ENCODE measurements around the gene PIK3R1.
"Not testable (repeated sequence)": the region's sequence is repeated elsewhere in the genome, so short reads cannot be mapped to it uniquely, and the experiment has no call there.

PIK3R1 gene

DNA sequence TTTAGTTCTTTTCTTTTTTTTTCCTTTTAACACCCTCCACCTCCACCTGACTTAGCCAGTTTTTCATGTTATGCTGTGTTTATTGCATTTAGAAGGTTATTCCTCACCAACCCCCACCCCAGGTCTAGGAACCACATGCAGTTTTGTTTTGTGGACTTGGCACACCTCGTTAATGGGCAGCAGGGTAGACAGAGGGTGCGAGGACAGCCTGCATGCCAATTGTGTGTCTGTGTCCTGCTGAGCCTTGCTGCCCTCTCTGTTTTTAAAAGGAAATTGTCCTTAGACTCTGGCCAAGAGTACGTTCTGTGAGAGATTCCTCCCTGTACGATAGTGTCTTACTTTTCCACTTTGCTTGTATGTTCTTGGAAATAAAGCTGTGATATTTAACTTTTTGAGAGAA, 13.9 kb downstream of the PIK3R1 start:
- in situ Hi-C loops (cut with MboI; ENCODE audit: low pct_unique_long_range_greater_than_20kb, low sequenced_read_pairs, unreplicated experiment), result no loop called here
- no peak for DNase-seq (ENCODE audit: low spot score)
- TF ChIP-seq, protein P1, sequence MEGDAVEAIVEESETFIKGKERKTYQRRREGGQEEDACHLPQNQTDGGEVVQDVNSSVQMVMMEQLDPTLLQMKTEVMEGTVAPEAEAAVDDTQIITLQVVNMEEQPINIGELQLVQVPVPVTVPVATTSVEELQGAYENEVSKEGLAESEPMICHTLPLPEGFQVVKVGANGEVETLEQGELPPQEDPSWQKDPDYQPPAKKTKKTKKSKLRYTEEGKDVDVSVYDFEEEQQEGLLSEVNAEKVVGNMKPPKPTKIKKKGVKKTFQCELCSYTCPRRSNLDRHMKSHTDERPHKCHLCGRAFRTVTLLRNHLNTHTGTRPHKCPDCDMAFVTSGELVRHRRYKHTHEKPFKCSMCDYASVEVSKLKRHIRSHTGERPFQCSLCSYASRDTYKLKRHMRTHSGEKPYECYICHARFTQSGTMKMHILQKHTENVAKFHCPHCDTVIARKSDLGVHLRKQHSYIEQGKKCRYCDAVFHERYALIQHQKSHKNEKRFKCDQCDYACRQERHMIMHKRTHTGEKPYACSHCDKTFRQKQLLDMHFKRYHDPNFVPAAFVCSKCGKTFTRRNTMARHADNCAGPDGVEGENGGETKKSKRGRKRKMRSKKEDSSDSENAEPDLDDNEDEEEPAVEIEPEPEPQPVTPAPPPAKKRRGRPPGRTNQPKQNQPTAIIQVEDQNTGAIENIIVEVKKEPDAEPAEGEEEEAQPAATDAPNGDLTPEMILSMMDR (IDR thresholded peaks at IDR 0.05; ENCODE audit: extremely low read depth, insufficient read depth, missing control alignments), result no peak

DNA sequence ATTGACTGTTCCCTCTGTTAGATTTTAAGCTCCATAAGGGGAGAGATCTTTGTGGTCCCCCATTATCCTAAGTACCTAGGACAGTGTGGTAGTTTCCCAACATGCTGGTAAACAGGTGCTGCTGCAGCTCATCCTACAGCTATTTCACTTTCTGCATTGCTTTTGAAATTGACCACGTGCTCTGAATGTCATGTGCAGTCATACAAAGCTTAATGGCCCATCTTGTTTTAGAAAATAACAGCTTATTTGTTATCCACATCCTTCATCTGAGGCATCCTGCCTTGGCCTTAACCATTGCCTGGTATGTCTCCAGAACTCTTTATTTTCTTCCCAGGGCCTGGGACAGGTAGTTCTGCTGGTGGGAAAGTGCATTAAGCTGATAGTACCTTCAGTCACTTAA, 14.7 kb downstream of the PIK3R1 start:
- in situ Hi-C loops (cut with MboI; ENCODE audit: low pct_unique_long_range_greater_than_20kb, low sequenced_read_pairs, unreplicated experiment), result no loop called here
- TF ChIP-seq, protein P1 (IDR thresholded peaks at IDR 0.05; ENCODE audit: extremely low read depth, insufficient read depth, missing control alignments), result no peak
- DNase-seq (ENCODE audit: low spot score), result no peak

DNA sequence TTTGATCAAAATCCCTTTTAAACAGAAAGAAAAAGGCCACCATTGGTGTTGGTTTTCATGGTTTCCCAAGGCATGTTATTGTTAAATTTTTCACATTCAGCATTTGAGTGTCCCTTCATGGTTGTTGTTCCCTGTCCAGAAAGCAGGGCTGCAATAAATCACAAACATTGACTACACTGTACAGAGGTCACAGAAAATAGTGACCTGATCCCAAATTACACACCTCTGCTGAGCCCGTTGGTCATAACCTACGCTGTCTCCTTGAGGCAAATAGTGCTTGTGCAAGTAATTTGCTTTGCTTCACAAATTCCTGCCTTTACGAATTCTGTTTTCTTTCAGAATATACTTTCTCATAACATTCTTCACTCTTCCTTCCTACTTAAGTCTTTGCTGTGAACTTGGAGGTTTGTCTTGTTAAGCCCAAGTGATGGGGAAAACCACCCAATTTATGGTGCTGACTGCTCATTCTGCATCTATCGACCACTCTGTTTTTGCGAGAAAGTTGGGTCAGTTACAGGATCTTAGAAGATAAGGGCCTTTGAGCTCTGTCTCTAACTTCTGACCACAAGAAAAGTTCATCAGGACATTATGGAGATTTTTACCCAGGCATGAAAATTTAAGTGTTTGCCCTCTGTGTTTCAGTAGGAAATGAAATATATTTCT, 16.0 kb downstream of the PIK3R1 start:
- TF ChIP-seq, protein P1 (IDR thresholded peaks at IDR 0.05; ENCODE audit: extremely low read depth, insufficient read depth, missing control alignments), result no peak
- no peak for DNase-seq (ENCODE audit: low spot score)
- in situ Hi-C loops (cut with MboI; ENCODE audit: low pct_unique_long_range_greater_than_20kb, low sequenced_read_pairs, unreplicated experiment), result no loop called here

DNA sequence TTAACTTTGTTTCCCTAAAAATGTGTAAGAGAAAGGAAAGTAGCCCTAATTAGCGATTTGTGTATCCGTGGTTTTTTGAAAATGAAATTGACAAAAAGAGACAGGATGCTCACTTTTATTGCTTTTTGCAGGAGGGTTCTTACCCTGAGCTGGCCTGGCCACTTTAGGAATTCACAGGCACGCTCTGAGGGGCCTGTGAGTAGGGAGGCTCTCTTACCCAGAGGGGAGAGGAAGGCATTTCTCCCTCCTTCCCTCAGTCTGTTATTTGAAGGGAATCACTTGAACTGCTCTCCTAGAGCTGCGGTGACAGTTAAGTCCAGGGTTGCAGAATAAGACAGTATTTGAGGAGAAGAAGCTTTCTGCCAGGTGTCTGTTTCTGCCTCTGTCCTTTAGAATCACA, 16.7 kb downstream of the PIK3R1 start:
- in situ Hi-C loops (cut with MboI; ENCODE audit: low pct_unique_long_range_greater_than_20kb, low sequenced_read_pairs, unreplicated experiment), result no loop called here
- no peak for DNase-seq (ENCODE audit: low spot score)
- TF ChIP-seq, protein P1 (IDR thresholded peaks at IDR 0.05; ENCODE audit: extremely low read depth, insufficient read depth, missing control alignments), result no peak

DNA sequence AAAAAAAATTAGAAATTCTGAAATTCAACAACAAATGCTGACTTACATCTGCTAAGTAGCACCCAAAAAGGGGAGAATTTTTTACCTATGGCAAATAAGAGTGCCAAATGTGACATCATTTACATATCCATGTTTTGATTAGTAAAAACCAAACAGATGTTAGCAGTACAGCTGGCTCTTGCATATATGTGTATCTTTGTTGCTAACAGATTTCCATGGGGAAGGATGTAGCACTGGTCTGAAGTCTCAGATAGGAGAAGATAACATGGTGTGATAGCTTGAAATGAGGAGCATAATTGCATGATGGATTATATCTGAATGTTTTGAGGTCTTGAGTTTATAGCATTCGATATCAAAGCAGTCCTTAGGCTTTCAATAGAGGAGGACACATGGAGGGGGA, 17.5 kb downstream of the PIK3R1 start:
- no peak for DNase-seq (ENCODE audit: low spot score)
- TF ChIP-seq, protein P1 (IDR thresholded peaks at IDR 0.05; ENCODE audit: extremely low read depth, insufficient read depth, missing control alignments), result no peak
- in situ Hi-C loops (cut with MboI; ENCODE audit: low pct_unique_long_range_greater_than_20kb, low sequenced_read_pairs, unreplicated experiment), result no loop called here

DNA sequence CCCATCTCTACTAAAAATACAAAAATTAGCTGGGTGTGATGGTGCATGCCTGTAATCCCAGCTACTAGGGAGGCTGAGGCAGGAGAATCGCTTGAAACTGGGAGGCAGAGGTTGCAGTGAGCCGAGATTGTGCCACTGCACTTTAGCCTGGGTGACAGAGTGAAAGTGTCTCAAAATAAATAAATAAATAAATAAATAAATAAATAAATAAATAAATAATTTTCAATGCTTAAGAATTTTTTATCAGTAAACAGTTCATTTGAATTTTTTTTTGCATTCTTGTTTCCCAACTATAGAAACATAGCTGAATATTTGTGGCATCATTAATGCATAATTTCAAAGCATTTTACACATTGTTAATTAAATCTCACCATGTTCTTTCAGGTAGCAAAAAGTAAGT, 19.7 kb downstream of the PIK3R1 start:
- in situ Hi-C loops (cut with MboI; ENCODE audit: low pct_unique_long_range_greater_than_20kb, low sequenced_read_pairs, unreplicated experiment); DNase-seq (ENCODE audit: low spot score): not testable (repeated sequence)

DNA sequence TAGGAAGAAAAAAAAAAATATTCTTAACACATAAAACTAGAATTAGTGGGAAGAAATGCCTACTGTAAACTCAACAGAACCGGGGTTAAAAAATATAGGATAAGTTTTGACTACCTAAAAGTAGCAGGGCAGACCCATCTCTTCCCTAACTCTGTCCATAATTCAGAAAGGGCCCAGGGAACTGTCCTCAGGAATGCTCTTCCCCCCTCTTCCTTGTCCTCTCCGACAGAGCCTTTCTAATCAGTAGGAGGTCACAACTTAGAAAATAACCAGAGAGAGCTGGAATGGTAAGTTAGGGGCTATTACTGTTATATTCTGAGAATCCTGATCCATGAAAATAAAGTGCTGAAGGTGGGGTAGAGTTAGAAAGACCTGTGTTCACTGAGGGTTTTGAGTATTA, 22.2 kb downstream of the PIK3R1 start:
- in situ Hi-C loops (cut with MboI; ENCODE audit: low pct_unique_long_range_greater_than_20kb, low sequenced_read_pairs, unreplicated experiment), result no loop called here
- no peak for DNase-seq (ENCODE audit: low spot score)
- TF ChIP-seq, protein P1 (IDR thresholded peaks at IDR 0.05; ENCODE audit: extremely low read depth, insufficient read depth, missing control alignments), result no peak
